ENCODE measurements around the gene MRPL36. TPM values are rescaled to one million over a fixed set of nuclear protein-coding genes. Genes with fewer than 3 reads are reported as not detected.

Gene MRPL36
- total and polyA plus RNA-seq, 9 of the 15 experiments (the other 6 are each of a cell fraction or from before 2014, with no cell fraction given), result 78.3 to 557 (median 124) TPM

- TF ChIP-seq CHD7 (IDR thresholded peaks at IDR 0.05; ENCODE audit: low read depth, low read length) (no peak), CBFA2T3 (IDR thresholded peaks at IDR 0.05) (no peak), KAT8 (IDR thresholded peaks at IDR 0.05; ENCODE audit: low read depth) (no peak), RBM17 (IDR thresholded peaks at IDR 0.05; ENCODE audit: borderline replicate concordance, low read depth, low read length) (no peak), NCOA1 (IDR thresholded peaks at IDR 0.05; ENCODE audit: low read depth) (no peak), ZNF24 (IDR thresholded peaks at IDR 0.05) (no peak)
Measured at GRCh38 chr5:1805326-1805725, 5.7 kb upstream of the MRPL36 start (continued).

Measured in K562 (cell line).